Mammary epithelial cell (primary cell): ENCODE data around the gene TNFAIP8L3.

Experiments used
- EZH2 ChIP-seq: IDR thresholded peaks from 2 replicates; pipeline ENCODE4 v1.6.1; 2012; ENCODE audit warnings: low read length, inconsistent platforms, borderline replicate concordance
- TF ChIP-seq, protein P1 (sequence below), 2 donors: IDR thresholded peaks in 1 of 2; conservative IDR thresholded peaks in 1 of 2; 2 replicates each; pipeline ENCODE4 v1.5.1; 2011 to 2012; ENCODE audit warnings: inconsistent platforms in 2 of 2, low read length in 2 of 2, mild to moderate bottlenecking in 2 of 2, control low read depth in 1 of 2, low read depth in 1 of 2; ENCODE audit not compliant: insufficient read depth in 1 of 2; ENCODE audit errors: extremely low read depth in 1 of 2

DNA sequence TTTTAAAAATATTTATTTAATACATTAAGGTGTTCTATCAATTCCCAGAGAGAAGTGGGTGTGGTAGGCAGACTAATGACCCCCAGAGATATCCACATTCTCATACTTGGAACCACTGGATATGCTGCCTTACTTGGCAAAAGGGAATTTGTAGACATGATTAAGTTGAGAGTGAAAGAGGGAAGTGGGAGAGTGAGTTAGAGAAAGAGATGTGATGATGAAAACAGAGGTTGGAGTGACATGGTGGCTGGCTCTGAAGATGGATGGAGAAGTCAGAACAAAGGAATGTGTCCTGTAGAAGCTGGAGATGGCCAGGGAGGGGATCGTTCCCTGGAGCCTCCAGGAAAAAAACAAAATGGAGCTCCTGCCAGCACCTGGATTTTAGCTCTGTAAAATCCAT, 32.0 kb downstream of the TNFAIP8L3 start:
- no peak for TF ChIP-seq EZH2
- TF ChIP-seq, protein P1, sequence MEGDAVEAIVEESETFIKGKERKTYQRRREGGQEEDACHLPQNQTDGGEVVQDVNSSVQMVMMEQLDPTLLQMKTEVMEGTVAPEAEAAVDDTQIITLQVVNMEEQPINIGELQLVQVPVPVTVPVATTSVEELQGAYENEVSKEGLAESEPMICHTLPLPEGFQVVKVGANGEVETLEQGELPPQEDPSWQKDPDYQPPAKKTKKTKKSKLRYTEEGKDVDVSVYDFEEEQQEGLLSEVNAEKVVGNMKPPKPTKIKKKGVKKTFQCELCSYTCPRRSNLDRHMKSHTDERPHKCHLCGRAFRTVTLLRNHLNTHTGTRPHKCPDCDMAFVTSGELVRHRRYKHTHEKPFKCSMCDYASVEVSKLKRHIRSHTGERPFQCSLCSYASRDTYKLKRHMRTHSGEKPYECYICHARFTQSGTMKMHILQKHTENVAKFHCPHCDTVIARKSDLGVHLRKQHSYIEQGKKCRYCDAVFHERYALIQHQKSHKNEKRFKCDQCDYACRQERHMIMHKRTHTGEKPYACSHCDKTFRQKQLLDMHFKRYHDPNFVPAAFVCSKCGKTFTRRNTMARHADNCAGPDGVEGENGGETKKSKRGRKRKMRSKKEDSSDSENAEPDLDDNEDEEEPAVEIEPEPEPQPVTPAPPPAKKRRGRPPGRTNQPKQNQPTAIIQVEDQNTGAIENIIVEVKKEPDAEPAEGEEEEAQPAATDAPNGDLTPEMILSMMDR (conservative IDR thresholded peaks at IDR 0.05 in 1 of 2, IDR thresholded peaks at IDR 0.05 in 1 of 2; ENCODE audit: extremely low read depth in 1 of 2, insufficient read depth in 1 of 2, low read depth in 1 of 2, low read length in 2 of 2): no peak
